Fibroblast of skin of left biceps (primary cell): Measurements from ENCODE around the gene PLK4.
"Not testable (repeated sequence)": the region's sequence is repeated elsewhere in the genome, so short reads cannot be mapped to it uniquely, and the experiment has no call there.

Experiments used
- DNase-seq, 2 experiments: peaks; one replicate each; pipeline ENCODE4 v3.0.0-alpha.2; 2013; ENCODE audit warnings: low read depth in 2 of 2

Gene PLK4

GRCh38 chr4:127905029-127905428 is 24.3 kb downstream of the PLK4 start:
- no peak for DNase-seq

GRCh38 chr4:127916512-127916911 is 35.8 kb downstream of the PLK4 start:
- DNase-seq: no peak

GRCh38 chr4:127917151-127917550 is 36.5 kb downstream of the PLK4 start:
- no peak for DNase-seq

GRCh38 chr4:127920521-127920920 is 39.8 kb downstream of the PLK4 start:
- DNase-seq: no peak

GRCh38 chr4:127922226-127922625 is 41.5 kb downstream of the PLK4 start:
- DNase-seq: no peak

- not testable (repeated sequence) for DNase-seq
Measured at GRCh38 chr4:127925720-127926119, 45.0 kb downstream of the PLK4 start.

GRCh38 chr4:127930175-127930574 is 49.5 kb downstream of the PLK4 start:
- no peak for DNase-seq

- DNase-seq: not testable (repeated sequence)
Measured at GRCh38 chr4:127931836-127932235, 51.1 kb downstream of the PLK4 start.

- DNase-seq: no peak
Measured at GRCh38 chr4:127936974-127937373, 56.3 kb downstream of the PLK4 start.
